GM12878 (cell line): ENCODE measurements around the gene PODXL2. TPM values are rescaled to one million over a fixed set of nuclear protein-coding genes. Genes with fewer than 3 reads are reported as not detected.

Experiments
- ATAC-seq: fragments of 200-7000 bp; cut with Tn5 transposase; 3 replicates; pipeline ENCODE4 v1.9.1; 2020; ENCODE audit warnings: mild to moderate bottlenecking, moderate library complexity
- BruUV-seq: library from RNA; stranded (reverse); fragments of 400-500 nt; replicated peaks from 2 replicates; lab custom pipeline; 2021; lab: Mats Ljungman, UMichigan
- CTCF ChIA-PET: fragments of 300-600 bp; sonication (Branson Sonifier 250); formaldehyde crosslinking; extraction: SDS; loops from one replicate; lab custom pipeline; 2021; ENCODE audit warnings: inconsistent platforms; lab: Yijun Ruan, JAX
- POLR2A ChIA-PET: fragments of 350-600 bp; formaldehyde crosslinking; extraction: SDS; loops from one replicate; lab custom pipeline; 2021; ENCODE audit warnings: inconsistent platforms; lab: Charles Lee
- RAD21 ChIA-PET: fragments of 300-600 bp; sonication (Branson Sonifier 250); formaldehyde crosslinking; loops from one replicate; lab custom pipeline; 2023; ENCODE audit warnings: antibody characterized with exemption; ENCODE audit not compliant: unreplicated experiment; lab: Charles Lee
- SMC1A ChIA-PET: fragments of 300-600 bp; sonication (Branson Sonifier 250); formaldehyde crosslinking; loops from one replicate; lab custom pipeline; 2023; ENCODE audit not compliant: unreplicated experiment, uncharacterized antibody; lab: Charles Lee
- DNase-seq: peaks from one replicate; pipeline ENCODE4 v3.0.0-alpha.2; 2011; ENCODE audit warnings: low read depth, low spot score
- FAIRE-seq: peaks from 3 replicates; lab custom pipeline; 2011; peaks lifted over from hg19 to GRCh38; lab: Jason Lieb, UNC
- H2AFZ ChIP-seq: 2 replicates; pipeline ENCODE4 v1.6.0; 2011; ENCODE audit warnings: low read depth, low read length, control low read depth; ENCODE audit not compliant: control insufficient read depth
- H3K27ac ChIP-seq: 2 replicates; pipeline ENCODE4 v1.5.1; 2011; ENCODE audit warnings: control low read depth; ENCODE audit not compliant: control insufficient read depth, insufficient read depth
- H3K27me3 ChIP-seq, 2 experiments: replicated peaks in 1 of 2; 2 replicates each; pipeline versions ENCODE4 v1.6.0 to v1.6.1; 2011; ENCODE audit warnings: low read length in 1 of 2; ENCODE audit not compliant: control insufficient read depth in 2 of 2, insufficient read depth in 2 of 2
- H3K36me3 ChIP-seq, 2 experiments: 2 replicates each; pipeline ENCODE4 v1.5.1; 2011; ENCODE audit warnings: low read length in 1 of 2; ENCODE audit not compliant: control insufficient read depth in 2 of 2, insufficient read depth in 2 of 2
- H3K4me1 ChIP-seq: 2 replicates; pipeline ENCODE4 v1.6.1; 2011; ENCODE audit warnings: mild to moderate bottlenecking, low read length, moderate library complexity, mixed read lengths; ENCODE audit not compliant: control insufficient read depth, insufficient read depth
- H3K4me2 ChIP-seq: 2 replicates; pipeline ENCODE4 v1.6.0; 2011; ENCODE audit warnings: control low read depth; ENCODE audit not compliant: control insufficient read depth, insufficient read depth
- H3K4me3 ChIP-seq: fragments of 200-600 bp; sonication (generic); 2 replicates; pipeline ENCODE4 v1.5.1; 2016
- H3K79me2 ChIP-seq: 2 replicates; pipeline ENCODE4 v1.6.0; 2011; ENCODE audit warnings: low read length; ENCODE audit not compliant: control insufficient read depth, insufficient read depth
- H3K9ac ChIP-seq: 2 replicates; pipeline ENCODE4 v1.8.0; 2011; ENCODE audit warnings: low read length, control low read depth, mixed read lengths; ENCODE audit not compliant: control insufficient read depth, insufficient read depth
- H3K9me3 ChIP-seq: replicated peaks from 3 replicates; pipeline ENCODE4 v1.5.1; 2011; ENCODE audit warnings: mild to moderate bottlenecking, low read length; ENCODE audit not compliant: control insufficient read depth, insufficient read depth
- H4K20me1 ChIP-seq: 2 replicates; pipeline ENCODE4 v1.6.0; 2011; ENCODE audit not compliant: control insufficient read depth, insufficient read depth
- BMI1 ChIP-seq: fragments of 450-650 bp; IDR thresholded peaks from 2 replicates; pipeline ENCODE4 v1.6.1; 2016; ENCODE audit warnings: mild to moderate bottlenecking, moderate library complexity, borderline replicate concordance
- CHD4 ChIP-seq: fragments of 200-600 bp; sonication (generic); IDR thresholded peaks from 2 replicates; pipeline ENCODE4 v1.6.1; 2016; ENCODE audit warnings: mild to moderate bottlenecking
- EGR1 ChIP-seq, 2 experiments: IDR thresholded peaks; 1 replicate in 1 of 2; 2 replicates in 1 of 2; pipeline ENCODE4 v1.6.1; 2011 to 2012; ENCODE audit warnings: low read depth in 2 of 2, low read length in 2 of 2, borderline replicate concordance in 1 of 2, mild to moderate bottlenecking in 1 of 2, moderate library complexity in 1 of 2
- FOXK2 ChIP-seq: fragments of 450-650 bp; IDR thresholded peaks from 2 replicates; pipeline ENCODE4 v1.6.1; 2017; ENCODE audit warnings: mild to moderate bottlenecking, moderate library complexity
- HDAC6 ChIP-seq: fragments of 200-600 bp; sonication (generic); IDR thresholded peaks from one replicate; pipeline ENCODE4 v1.8.0; 2017; ENCODE audit warnings: antibody characterized with exemption; ENCODE audit not compliant: unreplicated experiment
- IRF4 ChIP-seq: IDR thresholded peaks from 2 replicates; pipeline ENCODE4 v1.6.1; 2011; ENCODE audit warnings: low read depth, low read length
- LARP7 ChIP-seq: fragments of 450-650 bp; IDR thresholded peaks from 2 replicates; pipeline ENCODE4 v1.6.1; 2017; ENCODE audit warnings: mild to moderate bottlenecking
- MEF2B ChIP-seq: fragments of 450-650 bp; IDR thresholded peaks from 2 replicates; pipeline ENCODE4 v1.6.1; 2018; ENCODE audit warnings: mild to moderate bottlenecking, moderate library complexity; ENCODE audit not compliant: partially characterized antibody, poor library complexity, severe bottlenecking
- POLR2AphosphoS5 ChIP-seq: IDR thresholded peaks from 2 replicates; pipeline ENCODE4 v1.6.1; 2011; ENCODE audit warnings: mild to moderate bottlenecking, low read length, inconsistent platforms
- SMARCA5 ChIP-seq: fragments of 450-650 bp; IDR thresholded peaks from 2 replicates; pipeline ENCODE4 v1.6.1; 2017; ENCODE audit warnings: mild to moderate bottlenecking
- STAT3 ChIP-seq: IDR thresholded peaks from 2 replicates; pipeline ENCODE4 v1.6.1; 2011; ENCODE audit warnings: low read depth, low read length, improper control_type of control experiment
- TCF3 ChIP-seq: IDR thresholded peaks from 2 replicates; pipeline ENCODE4 v1.6.1; 2012; ENCODE audit warnings: low read depth, mild to moderate bottlenecking, low read length, borderline replicate concordance; ENCODE audit not compliant: insufficient read depth
- TCF7 ChIP-seq: IDR thresholded peaks from 2 replicates; pipeline ENCODE4 v1.6.1; 2014; ENCODE audit warnings: antibody characterized with exemption, borderline replicate concordance
- ZNF217 ChIP-seq: fragments of 450-650 bp; IDR thresholded peaks from 2 replicates; pipeline ENCODE4 v1.6.1; 2017; ENCODE audit warnings: antibody characterized with exemption, mild to moderate bottlenecking
- ZNF622 ChIP-seq: fragments of 450-650 bp; IDR thresholded peaks from 2 replicates; pipeline ENCODE4 v1.6.1; 2017; ENCODE audit warnings: mild to moderate bottlenecking, inconsistent platforms
- WGBS: methylation state at CpG from one replicate; pipeline ENCODE4 v1.1.6; 2016; ENCODE audit warnings: low lambda C conversion rate; ENCODE audit not compliant: insufficient replicate concordance, insufficient coverage; ENCODE audit errors: missing lambda C conversion rate; 5-methylcytosine and 5-hydroxymethylcytosine counted together
- in situ Hi-C: fragments of 300-500 bp; cut with MboI; formaldehyde crosslinking; loops from 9 replicates; pipeline ENCODE4 v1.14.3; 2018; ENCODE audit warnings: mixed read lengths
- intact Hi-C: fragments of 100-400 bp; cut with micrococcal nuclease; formaldehyde crosslinking; loops from one replicate; pipeline ENCODE4 v1.14.2; 2022; ENCODE audit not compliant: unreplicated experiment
- polyA plus RNA-seq, 11 experiments: library from polyadenylated mRNA; depleted of rRNA in 4 of 11; unstranded in 6 of 11; stranded (reverse) in 5 of 11; fragments of >200 nt; fragmentation: Nextera tagmentation in 4 of 11; fragmentation: Illumina TruSeq in 1 of 11; extraction: Ambion mirVana in 4 of 11; extraction: Trizol in 1 of 11; gene quantifications; 1 replicate in 1 of 11; 2 replicates in 10 of 11; pipeline versions ENCODE4 v1.2.1 to v1.2.3, GENCODE V29; 2011 to 2016; ENCODE audit warnings: inconsistent platforms in 2 of 11, missing spikeins in 2 of 11, low read depth in 1 of 11
- total RNA-seq, 4 experiments: library from RNA; depleted of rRNA in 3 of 4; stranded (reverse); fragments of >200 nt in 3 of 4; fragmentation: Illumina TruSeq in 1 of 4; extraction: Trizol in 1 of 4; gene quantifications; 2 replicates each; pipeline versions ENCODE4 v1.2.1 to v1.2.3, GENCODE V29; 2013 to 2021
- TF ChIP-seq, protein P1 (sequence below): IDR thresholded peaks from 2 replicates; pipeline ENCODE4 v1.6.1; 2012; ENCODE audit warnings: low read depth, low read length, improper control_type of control experiment
- TF ChIP-seq, protein P2 (sequence below): fragments of 450-650 bp; formaldehyde crosslinking; IDR thresholded peaks from 2 replicates; pipeline ENCODE4 v1.5.0; 2022; ENCODE audit warnings: mild to moderate bottlenecking, missing genetic modification characterization
- TF ChIP-seq, protein P3 (sequence below): fragments of 450-650 bp; formaldehyde crosslinking; IDR thresholded peaks from 2 replicates; pipeline ENCODE4 v1.4.0; 2020; ENCODE audit warnings: mild to moderate bottlenecking, moderate library complexity

PODXL2 gene
- total and polyA plus RNA-seq, 10 of the 15 experiments (the other 5 are each of a cell fraction or from before 2014, with no cell fraction given) = 0.03 to 24.4 (median 13.6) TPM; not detected in 2

DNA sequence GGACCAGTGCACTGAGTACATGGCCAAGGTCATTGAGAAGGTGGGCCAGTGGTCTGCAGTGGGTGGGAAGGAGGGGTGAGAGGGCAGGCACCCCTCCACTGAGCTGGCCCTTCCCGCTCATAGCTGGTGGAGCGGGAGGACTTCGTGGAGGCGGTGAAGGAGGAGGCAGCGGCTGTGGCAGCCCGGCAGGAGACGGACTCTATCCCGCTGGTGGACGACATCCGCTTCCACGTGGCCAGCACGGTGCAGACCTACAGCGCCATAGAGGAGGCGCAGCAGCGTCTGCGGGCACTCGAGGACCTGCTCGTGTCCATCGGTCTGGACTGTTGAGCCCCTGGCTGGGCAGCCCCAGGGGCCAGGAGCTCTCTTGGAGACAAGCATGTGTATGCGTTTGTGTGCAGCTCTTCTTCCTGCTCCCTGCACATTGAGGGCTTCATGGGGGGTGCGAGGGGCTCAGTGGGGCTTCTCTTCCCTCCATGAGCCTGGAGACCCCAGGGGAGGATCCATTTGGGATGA, 51.2 kb downstream of the PODXL2 start:
- H3K27me3 ChIP-seq = no peaks in the 10 kb centered on the region
- no TSS peak for BruUV-seq
- H3K36me3 ChIP-seq = no peaks in the 10 kb centered on the region
- no peak for FAIRE-seq
- no peak overlapping the region for H3K4me3 ChIP-seq
- no peak for ATAC-seq
- H3K4me1 ChIP-seq = peaks cover 34% of the 10 kb centered on the region
- no peak for DNase-seq
- H2AFZ ChIP-seq = no peak overlapping the region
- 94% methylated on average over 21 of the region's 21 CpGs for WGBS
- H3K79me2 ChIP-seq = no peaks in the 10 kb centered on the region
- H3K4me2 ChIP-seq = no peak overlapping the region
- ChIA-PET POLR2A (no interaction called here), RAD21 (interaction anchor here (0.6 kb wide), 1 partner anchor 144 kb away, joined by 3 read pairs; no protein-coding TSS in a partner anchor), SMC1A (interaction anchor here (1.0 kb wide), 1 partner anchor 281 kb away, joined by 4 read pairs; no protein-coding TSS in a partner anchor), CTCF (interaction anchor here (0.8 kb wide), 1 partner anchor 14 kb away, joined by 3 read pairs; no protein-coding TSS in a partner anchor)
- in situ Hi-C loops = no loop called here
- H3K9ac ChIP-seq = no peak overlapping the region
- no peaks in the 10 kb centered on the region for H3K9me3 ChIP-seq
- no peak overlapping the region for H3K27ac ChIP-seq
- no peaks in the 10 kb centered on the region for H4K20me1 ChIP-seq
- intact Hi-C loops = no loop called here
- no peak for TF ChIP-seq TCF3
- no peak for TF ChIP-seq SMARCA5
- TF ChIP-seq, protein P1, sequence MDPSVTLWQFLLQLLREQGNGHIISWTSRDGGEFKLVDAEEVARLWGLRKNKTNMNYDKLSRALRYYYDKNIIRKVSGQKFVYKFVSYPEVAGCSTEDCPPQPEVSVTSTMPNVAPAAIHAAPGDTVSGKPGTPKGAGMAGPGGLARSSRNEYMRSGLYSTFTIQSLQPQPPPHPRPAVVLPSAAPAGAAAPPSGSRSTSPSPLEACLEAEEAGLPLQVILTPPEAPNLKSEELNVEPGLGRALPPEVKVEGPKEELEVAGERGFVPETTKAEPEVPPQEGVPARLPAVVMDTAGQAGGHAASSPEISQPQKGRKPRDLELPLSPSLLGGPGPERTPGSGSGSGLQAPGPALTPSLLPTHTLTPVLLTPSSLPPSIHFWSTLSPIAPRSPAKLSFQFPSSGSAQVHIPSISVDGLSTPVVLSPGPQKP = no peak
- TF ChIP-seq MEF2B = no peak
- no peak for TF ChIP-seq FOXK2
- TF ChIP-seq, protein P2, sequence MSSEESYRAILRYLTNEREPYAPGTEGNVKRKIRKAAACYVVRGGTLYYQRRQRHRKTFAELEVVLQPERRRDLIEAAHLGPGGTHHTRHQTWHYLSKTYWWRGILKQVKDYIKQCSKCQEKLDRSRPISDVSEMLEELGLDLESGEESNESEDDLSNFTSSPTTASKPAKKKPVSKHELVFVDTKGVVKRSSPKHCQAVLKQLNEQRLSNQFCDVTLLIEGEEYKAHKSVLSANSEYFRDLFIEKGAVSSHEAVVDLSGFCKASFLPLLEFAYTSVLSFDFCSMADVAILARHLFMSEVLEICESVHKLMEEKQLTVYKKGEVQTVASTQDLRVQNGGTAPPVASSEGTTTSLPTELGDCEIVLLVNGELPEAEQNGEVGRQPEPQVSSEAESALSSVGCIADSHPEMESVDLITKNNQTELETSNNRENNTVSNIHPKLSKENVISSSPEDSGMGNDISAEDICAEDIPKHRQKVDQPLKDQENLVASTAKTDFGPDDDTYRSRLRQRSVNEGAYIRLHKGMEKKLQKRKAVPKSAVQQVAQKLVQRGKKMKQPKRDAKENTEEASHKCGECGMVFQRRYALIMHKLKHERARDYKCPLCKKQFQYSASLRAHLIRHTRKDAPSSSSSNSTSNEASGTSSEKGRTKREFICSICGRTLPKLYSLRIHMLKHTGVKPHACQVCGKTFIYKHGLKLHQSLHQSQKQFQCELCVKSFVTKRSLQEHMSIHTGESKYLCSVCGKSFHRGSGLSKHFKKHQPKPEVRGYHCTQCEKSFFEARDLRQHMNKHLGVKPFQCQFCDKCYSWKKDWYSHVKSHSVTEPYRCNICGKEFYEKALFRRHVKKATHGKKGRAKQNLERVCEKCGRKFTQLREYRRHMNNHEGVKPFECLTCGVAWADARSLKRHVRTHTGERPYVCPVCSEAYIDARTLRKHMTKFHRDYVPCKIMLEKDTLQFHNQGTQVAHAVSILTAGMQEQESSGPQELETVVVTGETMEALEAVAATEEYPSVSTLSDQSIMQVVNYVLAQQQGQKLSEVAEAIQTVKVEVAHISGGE (CRISPR knock-in tag) = no peak
- TF ChIP-seq EGR1 (IDR thresholded peaks at IDR 0.05; ENCODE audit: borderline replicate concordance in 1 of 2, low read depth in 2 of 2, low read length in 2 of 2) = no peak
- no peak for TF ChIP-seq BMI1
- no peak for TF ChIP-seq LARP7
- no peak for TF ChIP-seq ZNF622
- TF ChIP-seq, protein P3, sequence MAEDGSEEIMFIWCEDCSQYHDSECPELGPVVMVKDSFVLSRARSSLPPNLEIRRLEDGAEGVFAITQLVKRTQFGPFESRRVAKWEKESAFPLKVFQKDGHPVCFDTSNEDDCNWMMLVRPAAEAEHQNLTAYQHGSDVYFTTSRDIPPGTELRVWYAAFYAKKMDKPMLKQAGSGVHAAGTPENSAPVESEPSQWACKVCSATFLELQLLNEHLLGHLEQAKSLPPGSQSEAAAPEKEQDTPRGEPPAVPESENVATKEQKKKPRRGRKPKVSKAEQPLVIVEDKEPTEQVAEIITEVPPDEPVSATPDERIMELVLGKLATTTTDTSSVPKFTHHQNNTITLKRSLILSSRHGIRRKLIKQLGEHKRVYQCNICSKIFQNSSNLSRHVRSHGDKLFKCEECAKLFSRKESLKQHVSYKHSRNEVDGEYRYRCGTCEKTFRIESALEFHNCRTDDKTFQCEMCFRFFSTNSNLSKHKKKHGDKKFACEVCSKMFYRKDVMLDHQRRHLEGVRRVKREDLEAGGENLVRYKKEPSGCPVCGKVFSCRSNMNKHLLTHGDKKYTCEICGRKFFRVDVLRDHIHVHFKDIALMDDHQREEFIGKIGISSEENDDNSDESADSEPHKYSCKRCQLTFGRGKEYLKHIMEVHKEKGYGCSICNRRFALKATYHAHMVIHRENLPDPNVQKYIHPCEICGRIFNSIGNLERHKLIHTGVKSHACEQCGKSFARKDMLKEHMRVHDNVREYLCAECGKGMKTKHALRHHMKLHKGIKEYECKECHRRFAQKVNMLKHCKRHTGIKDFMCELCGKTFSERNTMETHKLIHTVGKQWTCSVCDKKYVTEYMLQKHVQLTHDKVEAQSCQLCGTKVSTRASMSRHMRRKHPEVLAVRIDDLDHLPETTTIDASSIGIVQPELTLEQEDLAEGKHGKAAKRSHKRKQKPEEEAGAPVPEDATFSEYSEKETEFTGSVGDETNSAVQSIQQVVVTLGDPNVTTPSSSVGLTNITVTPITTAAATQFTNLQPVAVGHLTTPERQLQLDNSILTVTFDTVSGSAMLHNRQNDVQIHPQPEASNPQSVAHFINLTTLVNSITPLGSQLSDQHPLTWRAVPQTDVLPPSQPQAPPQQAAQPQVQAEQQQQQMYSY = no peak
- no peak for TF ChIP-seq HDAC6
- no peak for TF ChIP-seq POLR2AphosphoS5
- no peak for TF ChIP-seq TCF7
- no peak for TF ChIP-seq STAT3
- no peak for TF ChIP-seq CHD4
- no peak for TF ChIP-seq IRF4
- TF ChIP-seq ZNF217 = no peak
